Mesenchymal stem cell (in vitro differentiated cells and primary cell): ENCODE measurements around the gene RASGRP1.

Experiments used
- DNase-seq: peaks from one replicate; pipeline ENCODE4 v3.0.0-alpha.2; 2013
- H2AFZ ChIP-seq: one replicate; pipeline ENCODE4 v1.6.1; 2013; ENCODE audit warnings: low read depth, mild to moderate bottlenecking, control low read depth, inconsistent platforms, low read length, moderate library complexity
- H2AK5ac ChIP-seq: 2 replicates; pipeline ENCODE4 v1.6.1; 2013; ENCODE audit warnings: low read length, moderate library complexity, mild to moderate bottlenecking, inconsistent platforms; ENCODE audit not compliant: severe bottlenecking
- H2BK120ac ChIP-seq: one replicate; pipeline ENCODE4 v1.6.1; 2013; ENCODE audit warnings: low read depth, mild to moderate bottlenecking, inconsistent platforms, low read length, moderate library complexity
- H2BK12ac ChIP-seq, 2 experiments: one replicate each; pipeline ENCODE4 v1.6.1; 2013; ENCODE audit warnings: inconsistent platforms in 2 of 2, low read length in 2 of 2, mild to moderate bottlenecking in 2 of 2, moderate library complexity in 2 of 2, control low read depth in 1 of 2
- H2BK15ac ChIP-seq: one replicate; pipeline ENCODE4 v1.6.1; 2013; ENCODE audit warnings: mild to moderate bottlenecking, low read depth, inconsistent platforms; ENCODE audit not compliant: poor library complexity, severe bottlenecking
- H2BK5ac ChIP-seq: 2 replicates; pipeline ENCODE4 v1.6.1; 2013; ENCODE audit warnings: low read depth, mild to moderate bottlenecking, low read length, control low read depth, inconsistent platforms; ENCODE audit not compliant: poor library complexity, severe bottlenecking
- H3K14ac ChIP-seq, 2 experiments: one replicate each; pipeline ENCODE4 v1.6.1; 2013; ENCODE audit warnings: inconsistent platforms in 2 of 2, low read length in 2 of 2, control low read depth in 1 of 2, mild to moderate bottlenecking in 1 of 2, moderate library complexity in 1 of 2
- H3K18ac ChIP-seq, 2 experiments: one replicate each; pipeline ENCODE4 v1.6.1; 2013; ENCODE audit warnings: inconsistent platforms in 2 of 2, low read length in 2 of 2, control low read depth in 1 of 2, low read depth in 1 of 2, mild to moderate bottlenecking in 1 of 2
- H3K23ac ChIP-seq, 2 experiments: one replicate each; pipeline ENCODE4 v1.6.1; 2013; ENCODE audit warnings: inconsistent platforms in 2 of 2, low read length in 2 of 2, mild to moderate bottlenecking in 2 of 2, moderate library complexity in 2 of 2, control low read depth in 1 of 2
- H3K27ac ChIP-seq: 2 replicates; pipeline ENCODE4 v1.5.1; 2013; ENCODE audit warnings: mild to moderate bottlenecking, moderate library complexity, low read length, control low read depth, inconsistent platforms; ENCODE audit not compliant: poor library complexity, severe bottlenecking
- H3K27me3 ChIP-seq, 2 experiments: 2 replicates each; pipeline versions ENCODE4 v1.6.1 to v1.7.0; 2013; ENCODE audit warnings: low read length in 2 of 2, mild to moderate bottlenecking in 2 of 2, moderate library complexity in 2 of 2, control low read depth in 1 of 2, inconsistent platforms in 1 of 2; ENCODE audit not compliant: control insufficient read depth in 1 of 2, insufficient read depth in 1 of 2
- H3K36me3 ChIP-seq, 2 experiments: 2 replicates each; pipeline versions ENCODE4 v1.6.1 to v1.7.0; 2013; ENCODE audit warnings: low read length in 2 of 2, control low read depth in 1 of 2, inconsistent platforms in 1 of 2, low read depth in 1 of 2, mild to moderate bottlenecking in 1 of 2; ENCODE audit not compliant: insufficient read depth in 2 of 2, control insufficient read depth in 1 of 2
- H3K4ac ChIP-seq, 2 experiments: one replicate each; pipeline ENCODE4 v1.6.1; 2013; ENCODE audit warnings: inconsistent platforms in 2 of 2, low read length in 2 of 2, mild to moderate bottlenecking in 2 of 2, moderate library complexity in 2 of 2, control low read depth in 1 of 2, low read depth in 1 of 2
- H3K4me1 ChIP-seq: 2 replicates; pipeline ENCODE4 v1.6.1; 2013; ENCODE audit warnings: low read depth, low read length, control low read depth; ENCODE audit not compliant: control insufficient read depth, insufficient read depth
- H3K4me2 ChIP-seq: 2 replicates; pipeline ENCODE4 v1.6.1; 2013; ENCODE audit warnings: low read length, mild to moderate bottlenecking, inconsistent platforms; ENCODE audit not compliant: poor library complexity, severe bottlenecking
- H3K4me3 ChIP-seq, 2 experiments: 2 replicates each; pipeline versions ENCODE4 v1.5.1 to v1.7.0; 2013; ENCODE audit warnings: low read length in 2 of 2, mild to moderate bottlenecking in 2 of 2, control low read depth in 1 of 2, low read depth in 1 of 2; ENCODE audit not compliant: insufficient read depth in 1 of 2
- H3K79me1 ChIP-seq: replicated peaks from 2 replicates; pipeline ENCODE4 v1.6.1; 2013; ENCODE audit warnings: mild to moderate bottlenecking, control low read depth, low read length, inconsistent platforms; ENCODE audit not compliant: poor library complexity, severe bottlenecking
- H3K9ac ChIP-seq: 2 replicates; pipeline ENCODE4 v1.7.0; 2013; ENCODE audit warnings: mild to moderate bottlenecking, low read length, moderate library complexity
- H3K9me3 ChIP-seq: 2 replicates; pipeline ENCODE4 v1.7.0; 2013; ENCODE audit warnings: mild to moderate bottlenecking, low read length; ENCODE audit not compliant: control insufficient read depth
- H4K8ac ChIP-seq: one replicate; pipeline ENCODE4 v1.6.1; 2013; ENCODE audit warnings: inconsistent platforms, mild to moderate bottlenecking, low read length, moderate library complexity
- H4K91ac ChIP-seq: one replicate; pipeline ENCODE4 v1.6.1; 2013; ENCODE audit warnings: mild to moderate bottlenecking, low read length, inconsistent platforms
- WGBS: methylation state at CpG from one replicate; pipeline ENCODE4 v1.1.7; 2013; ENCODE audit warnings: mixed read lengths; 5-methylcytosine and 5-hydroxymethylcytosine counted together

Gene RASGRP1

DNA sequence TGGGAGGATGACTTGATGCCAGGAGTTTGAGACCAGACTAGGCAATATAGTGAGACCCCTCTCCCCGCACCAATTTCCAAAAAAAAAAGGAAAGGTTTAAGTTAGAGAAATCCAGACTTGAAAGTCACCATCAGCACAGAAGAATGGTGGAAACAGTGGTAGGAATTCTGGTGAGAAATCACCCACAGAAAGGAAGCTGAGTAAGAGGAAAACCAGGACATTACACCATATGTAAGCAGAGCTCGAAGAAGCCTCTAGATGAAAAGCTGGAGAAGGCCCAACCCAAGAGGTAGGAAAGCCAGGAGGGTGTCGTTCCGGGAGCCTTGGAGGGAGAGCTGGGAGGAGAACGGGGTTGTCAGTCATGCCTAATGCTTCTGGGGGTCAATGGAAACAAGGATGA is 40.5 kb downstream of the RASGRP1 start:
- no peak overlapping the region for H3K4me2 ChIP-seq
- H2BK5ac ChIP-seq: no peak overlapping the region
- no peak overlapping the region for H3K14ac ChIP-seq
- H3K18ac ChIP-seq: no peak overlapping the region
- no peak for DNase-seq
- H2AK5ac ChIP-seq: no peak overlapping the region
- no peak overlapping the region for H2BK12ac ChIP-seq
- H3K27ac ChIP-seq: no peak overlapping the region
- H3K9me3 ChIP-seq: no peaks in the 10 kb centered on the region
- H2BK15ac ChIP-seq: no peak overlapping the region
- no peak overlapping the region for H4K91ac ChIP-seq
- H3K27me3 ChIP-seq: no peaks in the 10 kb centered on the region
- no peaks in the 10 kb centered on the region for H3K79me1 ChIP-seq
- H2AFZ ChIP-seq: no peak overlapping the region
- H3K9ac ChIP-seq: no peak overlapping the region
- 90% methylated on average over 4 of the region's 5 CpGs for WGBS
- no peaks in the 10 kb centered on the region for H3K4me1 ChIP-seq
- no peak overlapping the region for H3K23ac ChIP-seq
- H3K4me3 ChIP-seq: no peak overlapping the region
- H3K36me3 ChIP-seq: no peaks in the 10 kb centered on the region
- no peak overlapping the region for H2BK120ac ChIP-seq
- H3K4ac ChIP-seq: no peak overlapping the region
- H4K8ac ChIP-seq: no peak overlapping the region

DNA sequence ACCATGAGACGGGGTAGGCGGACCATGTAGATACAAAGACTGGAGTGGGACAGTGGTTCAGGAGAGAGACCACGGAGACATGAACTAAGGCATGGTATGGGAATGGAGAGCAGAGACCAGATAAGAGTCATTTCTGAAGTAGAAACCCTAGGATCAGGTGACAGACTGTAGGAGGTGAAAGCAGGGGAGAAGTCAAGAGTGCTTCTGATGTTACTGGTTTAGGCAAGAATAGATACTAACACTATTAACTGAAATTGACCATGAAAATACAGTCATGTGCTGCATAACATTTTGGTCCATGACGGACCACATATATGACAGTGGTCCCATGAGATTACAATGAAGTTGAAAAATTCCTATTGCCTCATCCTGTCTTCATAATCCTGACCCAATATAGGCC is 41.7 kb downstream of the RASGRP1 start:
- DNase-seq: no peak
- Histone ChIP-seq H2BK12ac (no peak overlapping the region), H2AFZ (no peak overlapping the region), H2BK5ac (no peak overlapping the region), H3K27me3 (no peaks in the 10 kb centered on the region), H3K18ac (no peak overlapping the region), H3K79me1 (no peaks in the 10 kb centered on the region), H4K91ac (no peak overlapping the region), H3K36me3 (no peaks in the 10 kb centered on the region), H3K9ac (no peak overlapping the region), H3K4me3 (no peak overlapping the region), H3K27ac (no peak overlapping the region), H2BK15ac (no peak overlapping the region), H3K14ac (no peak overlapping the region), H3K4me1 (peaks cover 2% of the 10 kb centered on the region), H3K23ac (no peak overlapping the region), H3K4me2 (no peak overlapping the region), H3K9me3 (no peaks in the 10 kb centered on the region), H4K8ac (no peak overlapping the region), H2AK5ac (no peak overlapping the region), H3K4ac (no peak overlapping the region), H2BK120ac (no peak overlapping the region)
- WGBS: 92% methylated on average over 4 of the region's 4 CpGs

DNA sequence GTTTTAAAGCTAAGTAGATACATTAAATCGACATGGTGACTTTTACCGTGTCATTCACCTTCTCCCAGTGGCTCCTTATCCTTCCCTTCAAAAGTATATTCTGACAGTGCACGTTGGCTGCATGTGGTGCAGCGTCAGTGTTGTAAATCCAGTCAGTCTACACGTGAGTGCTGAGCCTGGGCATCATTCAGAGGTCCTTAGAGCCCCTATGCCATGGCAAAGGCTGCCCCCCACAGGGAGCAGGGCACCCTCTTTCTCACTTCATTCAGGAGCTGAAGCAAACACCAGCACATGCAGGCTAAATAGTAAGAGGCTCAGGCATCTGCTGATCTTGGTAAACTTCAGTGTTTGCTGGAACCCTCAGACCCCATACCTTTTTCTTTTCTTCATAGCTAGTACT is 43.3 kb downstream of the RASGRP1 start:
- no peak overlapping the region for H4K8ac ChIP-seq
- no peak overlapping the region for H3K27ac ChIP-seq
- DNase-seq: no peak
- H2BK120ac ChIP-seq: no peak overlapping the region
- H3K9me3 ChIP-seq: no peaks in the 10 kb centered on the region
- H3K9ac ChIP-seq: no peak overlapping the region
- no peaks in the 10 kb centered on the region for H3K36me3 ChIP-seq
- peaks cover 0 to 3% of the 10 kb centered on the region in 2 experiments for H3K27me3 ChIP-seq
- 57% methylated on average over 5 of the region's 5 CpGs for WGBS
- H3K79me1 ChIP-seq: no peaks in the 10 kb centered on the region
- no peak overlapping the region for H2AFZ ChIP-seq
- no peak overlapping the region for H2BK5ac ChIP-seq
- H3K4ac ChIP-seq: no peak overlapping the region
- H3K14ac ChIP-seq: no peak overlapping the region
- H3K4me1 ChIP-seq: peaks cover 2% of the 10 kb centered on the region
- no peak overlapping the region for H4K91ac ChIP-seq
- H2BK15ac ChIP-seq: no peak overlapping the region
- H3K23ac ChIP-seq: no peak overlapping the region
- H3K4me3 ChIP-seq: no peak overlapping the region
- no peak overlapping the region for H3K18ac ChIP-seq
- no peak overlapping the region for H2BK12ac ChIP-seq
- no peak overlapping the region for H2AK5ac ChIP-seq
- no peak overlapping the region for H3K4me2 ChIP-seq

DNA sequence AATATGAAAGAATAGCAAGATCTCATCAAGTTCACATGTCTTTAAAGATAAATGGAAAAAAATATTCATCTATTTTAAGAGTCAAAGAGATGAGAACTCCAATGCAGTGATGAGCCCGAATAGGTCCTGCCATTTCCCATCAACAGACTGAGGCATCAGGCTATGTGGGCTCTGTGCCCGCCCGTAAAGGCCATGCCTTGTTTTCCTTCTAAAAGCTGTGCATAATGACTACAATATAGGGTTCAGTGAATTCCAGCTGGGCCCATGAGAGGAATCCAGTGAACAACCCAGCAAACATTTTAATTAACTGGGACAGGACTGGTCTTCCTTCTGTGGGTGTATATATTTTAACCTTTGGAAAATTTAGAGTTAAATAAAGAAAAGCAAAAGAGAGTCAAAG is 44.6 kb downstream of the RASGRP1 start:
- Histone ChIP-seq H3K23ac (no peak overlapping the region), H4K91ac (no peak overlapping the region), H3K4me2 (no peak overlapping the region), H3K14ac (no peak overlapping the region), H2BK120ac (no peak overlapping the region), H3K4ac (no peak overlapping the region), H2BK12ac (no peak overlapping the region), H3K27ac (no peak overlapping the region), H3K79me1 (no peaks in the 10 kb centered on the region), H3K9ac (no peak overlapping the region), H3K9me3 (no peaks in the 10 kb centered on the region), H3K36me3 (no peaks in the 10 kb centered on the region), H4K8ac (no peak overlapping the region), H2AFZ (no peak overlapping the region), H2BK15ac (no peak overlapping the region), H2AK5ac (no peak overlapping the region), H3K4me3 (no peak overlapping the region), H3K4me1 (peaks cover 2% of the 10 kb centered on the region), H3K18ac (no peak overlapping the region), H2BK5ac (no peak overlapping the region), H3K27me3 (peaks cover 0 to 6% of the 10 kb centered on the region in 2 experiments)
- DNase-seq: no peak
- 96% methylated on average over 3 of the region's 3 CpGs for WGBS
